ENCODE data around the gene IFNA6. TPM values are rescaled to one million over a fixed set of nuclear protein-coding genes. Genes with fewer than 3 reads are reported as not detected.

Gene IFNA6
- total and polyA plus RNA-seq, 10 of the 15 experiments (the other 5 are each of a cell fraction or from before 2014, with no cell fraction given), result 0.04 TPM; not detected in 9

GRCh38 chr9:21381448-21382339 lies 31.0 kb upstream of the IFNA6 start (continued):
- TF ChIP-seq CEBPZ (IDR thresholded peaks at IDR 0.05; ENCODE audit: low read depth, low read length), result no peak
- TF ChIP-seq JUND (IDR thresholded peaks at IDR 0.05; ENCODE audit: low read depth, low read length), result peak; percentile 76; the same call in 1 of the 2 replicates
- TF ChIP-seq GATAD2B (conservative IDR thresholded peaks at IDR 0.05; ENCODE audit: low read depth), result peak; percentile 85
- peak; percentile 85 for TF ChIP-seq BCL11A (IDR thresholded peaks at IDR 0.05; ENCODE audit: low read depth, low read length)
- no peak for TF ChIP-seq POLR2AphosphoS2 (IDR thresholded peaks at IDR 0.05; ENCODE audit: low read depth, low read length)
- TF ChIP-seq ZBTB33 (IDR thresholded peaks at IDR 0.05), result no peak
- peak; percentile 78 for TF ChIP-seq SMAD1 (IDR thresholded peaks at IDR 0.05; ENCODE audit: low read depth, partially characterized antibody)
- no peak for TF ChIP-seq ELK1 (IDR thresholded peaks at IDR 0.05; ENCODE audit: low read depth, low read length)
- no peak for TF ChIP-seq CHD4 (IDR thresholded peaks at IDR 0.05)
- no peak for TF ChIP-seq BCLAF1 (IDR thresholded peaks at IDR 0.05)
- peak; percentile 98 for TF ChIP-seq ATF7 (IDR thresholded peaks at IDR 0.05; ENCODE audit: low read depth)
- TF ChIP-seq E4F1 (IDR thresholded peaks at IDR 0.05; ENCODE audit: borderline replicate concordance, partially characterized antibody), result no peak
